ENCODE measurements around the gene GNAT3.

GNAT3 gene

GRCh38 chr7:80467069-80467468 lies 44.8 kb downstream of the GNAT3 start:
- ChIA-PET CTCF (no interaction called here), POLR2A (ENCODE audit: low non-redundant PET) (no interaction called here)
- no peak overlapping the region for H3K27ac ChIP-seq
- no peak for TF ChIP-seq CTCF (conservative IDR thresholded peaks at IDR 0.05; ENCODE audit: low read depth)
- no peak for DNase-seq (ENCODE audit: low spot score)

GRCh38 chr7:80466636-80467035 lies 45.2 kb downstream of the GNAT3 start:
- ChIA-PET CTCF (no interaction called here), POLR2A (ENCODE audit: low non-redundant PET) (no interaction called here)
- no peak for DNase-seq (ENCODE audit: low spot score)
- no peak overlapping the region for H3K27ac ChIP-seq
- no peak for TF ChIP-seq CTCF (conservative IDR thresholded peaks at IDR 0.05; ENCODE audit: low read depth)

GRCh38 chr7:80464211-80464610 lies 47.7 kb downstream of the GNAT3 start:
- ChIA-PET POLR2A (ENCODE audit: low non-redundant PET) (no interaction called here), CTCF (no interaction called here)
- no peak for DNase-seq (ENCODE audit: low spot score)
- TF ChIP-seq CTCF (conservative IDR thresholded peaks at IDR 0.05; ENCODE audit: low read depth) = no peak
- no peak overlapping the region for H3K27ac ChIP-seq

GRCh38 chr7:80463272-80463920 lies 48.5 kb downstream of the GNAT3 start:
- DNase-seq (ENCODE audit: low spot score) = no peak
- no peak for TF ChIP-seq CTCF (conservative IDR thresholded peaks at IDR 0.05; ENCODE audit: low read depth)
- POLR2A ChIA-PET (ENCODE audit: low non-redundant PET) = no interaction called here
- CTCF ChIA-PET = interaction anchor here (0.6 kb wide), 1 partner anchor 35 kb away, joined by 3 read pairs; no protein-coding TSS in a partner anchor
- H3K27ac ChIP-seq = no peak overlapping the region

- TF ChIP-seq CTCF (conservative IDR thresholded peaks at IDR 0.05; ENCODE audit: low read depth) = no peak
- no peak overlapping the region for H3K27ac ChIP-seq
- CTCF ChIA-PET = no interaction called here
- DNase-seq (ENCODE audit: low spot score) = no peak
- POLR2A ChIA-PET (ENCODE audit: low non-redundant PET) = no interaction called here
These were observed 51.0 kb downstream of the GNAT3 start for GRCh38 chr7:80460857-80461256.

GRCh38 chr7:80459776-80460510 lies 51.9 kb downstream of the GNAT3 start:
- no peak overlapping the region for H3K27ac ChIP-seq
- ChIA-PET CTCF (interaction anchor here (1.1 kb wide), 1 partner anchor 10 kb away, joined by 3 read pairs; no protein-coding TSS in a partner anchor), POLR2A (ENCODE audit: low non-redundant PET) (no interaction called here)
- TF ChIP-seq CTCF (conservative IDR thresholded peaks at IDR 0.05; ENCODE audit: low read depth) = no peak
- no peak for DNase-seq (ENCODE audit: low spot score)
